ENCODE data around the gene TEPSIN.

Gene TEPSIN

DNA sequence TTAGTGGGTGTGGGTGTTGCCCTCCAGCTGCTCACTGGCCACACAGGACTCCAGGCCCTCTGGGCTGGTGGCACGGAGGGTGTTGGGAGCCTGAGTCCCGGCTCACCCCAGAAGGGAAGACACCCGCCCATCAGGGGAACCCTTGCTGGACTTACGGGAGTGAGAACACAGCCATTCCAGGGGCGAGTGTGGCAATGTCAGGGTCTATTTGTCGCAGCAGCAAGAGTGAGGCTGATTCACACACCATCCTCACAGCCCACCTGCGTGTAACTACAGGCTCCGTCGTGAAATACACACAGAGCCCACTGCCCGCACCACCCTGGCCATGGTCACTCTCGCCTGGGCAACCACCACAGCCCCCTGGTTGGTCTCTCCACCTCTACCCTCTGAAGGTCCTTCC is 55.0 kb downstream of the TEPSIN start:
- DNase-seq (ENCODE audit: low spot score), result no peak

GRCh38 chr17:81183316-81183715 is 55.5 kb downstream of the TEPSIN start:
- no peak for DNase-seq (ENCODE audit: low spot score)

DNA sequence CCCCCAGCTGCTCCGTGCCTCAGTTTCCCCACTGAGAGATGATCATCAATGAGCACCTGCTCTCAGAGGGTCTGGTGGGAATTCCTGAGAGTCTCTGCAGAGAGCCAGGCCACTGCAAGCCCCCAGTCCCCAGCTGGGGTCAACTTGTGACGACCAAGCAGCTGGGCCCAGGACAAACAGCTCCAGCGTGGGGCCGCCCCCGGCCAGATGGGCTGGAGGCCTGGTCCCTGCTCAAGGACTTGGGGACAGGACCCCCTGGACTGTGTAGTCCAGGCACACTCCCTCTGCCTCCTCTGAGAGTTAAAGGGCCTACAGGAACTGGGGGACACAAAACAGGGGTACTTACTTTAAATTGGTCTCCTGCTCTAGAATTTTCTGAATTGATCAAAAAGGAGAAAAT is 56.3 kb downstream of the TEPSIN start:
- DNase-seq (ENCODE audit: low spot score), result no peak

- no peak for DNase-seq (ENCODE audit: low spot score)
These were observed 57.1 kb downstream of the TEPSIN start for GRCh38 chr17:81181811-81182185.

- no peak for DNase-seq (ENCODE audit: low spot score)
These were observed 57.7 kb downstream of the TEPSIN start for GRCh38 chr17:81180836-81181810.

DNA sequence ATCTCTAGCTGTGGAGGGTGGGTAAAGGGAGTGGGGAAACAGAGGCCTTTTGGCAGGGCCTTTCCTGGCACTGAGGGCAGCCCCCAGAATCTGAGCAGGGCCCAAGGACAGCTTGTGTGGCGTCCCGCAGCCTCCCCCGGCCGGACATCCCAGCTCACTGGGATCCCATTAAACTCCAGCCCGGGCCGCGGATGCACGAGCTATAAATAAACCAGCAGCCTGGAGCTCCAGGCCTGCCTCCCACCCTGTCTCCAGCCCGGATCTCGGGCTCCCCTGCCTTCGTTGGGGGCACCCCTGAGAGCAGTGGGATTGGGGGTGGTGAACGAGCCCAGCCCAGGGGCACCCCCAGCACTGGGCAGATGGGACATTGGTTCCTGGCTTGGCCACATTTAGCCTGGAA is 59.0 kb downstream of the TEPSIN start:
- no peak for DNase-seq (ENCODE audit: low spot score)

GRCh38 chr17:81179220-81179619 is 59.6 kb downstream of the TEPSIN start:
- DNase-seq (ENCODE audit: low spot score), result no peak

Measured in iPS-NIHi11 (cell line).